Measurements from ENCODE around the gene BMPR1B. TPM values are rescaled to one million over a fixed set of nuclear protein-coding genes. Genes with fewer than 3 reads are reported as not detected.

The BMPR1B gene
- total RNA-seq, 2 experiments from 2014 or later = not detected

DNA sequence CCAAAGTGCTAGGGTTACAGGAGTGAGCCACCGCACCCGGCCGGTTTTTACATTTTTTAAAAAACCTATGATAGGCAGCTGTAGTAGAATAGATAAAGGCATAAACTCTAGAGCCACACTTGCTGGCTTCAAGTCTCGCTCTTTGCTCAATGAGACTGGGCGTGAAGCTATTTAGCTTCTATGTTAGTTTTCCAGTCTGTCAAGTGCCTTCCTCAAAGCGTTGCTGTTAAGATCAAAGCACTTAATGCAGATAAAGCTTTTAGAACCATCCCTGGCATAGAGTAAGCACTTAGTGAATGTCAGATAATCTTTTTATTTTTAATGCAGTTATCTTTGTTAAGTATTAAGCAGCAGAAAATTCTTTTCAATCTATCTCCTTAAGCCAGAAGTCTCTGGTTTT is 42.0 kb upstream of the BMPR1B start:
- H3K36me3 Mint-ChIP-seq (ENCODE audit: low read depth) = no peaks in the 10 kb centered on the region
- TF ChIP-seq, protein P1, sequence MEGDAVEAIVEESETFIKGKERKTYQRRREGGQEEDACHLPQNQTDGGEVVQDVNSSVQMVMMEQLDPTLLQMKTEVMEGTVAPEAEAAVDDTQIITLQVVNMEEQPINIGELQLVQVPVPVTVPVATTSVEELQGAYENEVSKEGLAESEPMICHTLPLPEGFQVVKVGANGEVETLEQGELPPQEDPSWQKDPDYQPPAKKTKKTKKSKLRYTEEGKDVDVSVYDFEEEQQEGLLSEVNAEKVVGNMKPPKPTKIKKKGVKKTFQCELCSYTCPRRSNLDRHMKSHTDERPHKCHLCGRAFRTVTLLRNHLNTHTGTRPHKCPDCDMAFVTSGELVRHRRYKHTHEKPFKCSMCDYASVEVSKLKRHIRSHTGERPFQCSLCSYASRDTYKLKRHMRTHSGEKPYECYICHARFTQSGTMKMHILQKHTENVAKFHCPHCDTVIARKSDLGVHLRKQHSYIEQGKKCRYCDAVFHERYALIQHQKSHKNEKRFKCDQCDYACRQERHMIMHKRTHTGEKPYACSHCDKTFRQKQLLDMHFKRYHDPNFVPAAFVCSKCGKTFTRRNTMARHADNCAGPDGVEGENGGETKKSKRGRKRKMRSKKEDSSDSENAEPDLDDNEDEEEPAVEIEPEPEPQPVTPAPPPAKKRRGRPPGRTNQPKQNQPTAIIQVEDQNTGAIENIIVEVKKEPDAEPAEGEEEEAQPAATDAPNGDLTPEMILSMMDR (IDR thresholded peaks at IDR 0.05) = no peak
- intact Hi-C loops (cut with DNase I, micrococcal nuclease) = no loop called here
- no peak overlapping the region for H3K4me3 Mint-ChIP-seq
- CTCF ChIA-PET = no interaction called here
- no peaks in the 10 kb centered on the region for H3K4me1 Mint-ChIP-seq (ENCODE audit: low read depth)
- peaks cover 5% of the 10 kb centered on the region for H3K27me3 Mint-ChIP-seq
- H3K9me3 Mint-ChIP-seq = no peaks in the 10 kb centered on the region
- no peaks in the 10 kb centered on the region for H3K4me1 ChIP-seq (ENCODE audit: insufficient read depth, low read length)
- no peak overlapping the region for H3K4me3 ChIP-seq (ENCODE audit: low read length)
- H3K27me3 ChIP-seq (ENCODE audit: control insufficient read depth in 1 of 2, insufficient read depth in 2 of 2, low read length in 2 of 2) = no peaks in the 10 kb centered on the region
- DNase-seq = no peak
- POLR2A ChIA-PET = no interaction called here
- no peaks in the 10 kb centered on the region for H3K36me3 ChIP-seq (ENCODE audit: insufficient read depth, low read length)
- H3K9me3 ChIP-seq (ENCODE audit: control insufficient read depth in 1 of 2, insufficient read depth in 1 of 2, low read length in 2 of 2) = no peaks in the 10 kb centered on the region
- no peak for ATAC-seq (ENCODE audit: poor library complexity)
- no peak overlapping the region for H3K27ac ChIP-seq (ENCODE audit: low read depth in 1 of 2, low read length in 2 of 2)
- no peak overlapping the region for H3K27ac Mint-ChIP-seq

DNA sequence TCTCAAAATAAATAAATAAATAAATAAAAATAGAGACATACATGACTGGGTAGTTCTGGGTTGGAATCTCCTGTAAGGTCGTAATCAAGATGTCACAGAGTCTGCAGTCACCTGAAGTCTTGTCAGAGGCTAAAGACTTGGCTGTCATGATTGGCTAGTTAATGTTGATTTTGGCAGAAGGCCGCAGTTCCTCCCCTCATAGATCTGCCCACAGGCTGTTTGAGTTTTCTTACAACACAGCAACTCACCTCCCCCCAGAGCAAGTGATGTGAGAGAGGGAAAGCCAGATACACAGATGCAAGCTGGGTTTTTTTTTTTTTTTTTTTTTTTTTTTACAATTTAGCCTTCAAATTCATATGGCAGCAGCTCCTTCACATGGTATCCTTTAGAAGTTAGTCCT is 36.4 kb upstream of the BMPR1B start:
- Mint-ChIP-seq H3K36me3 (ENCODE audit: low read depth) (no peaks in the 10 kb centered on the region), H3K9me3 (no peaks in the 10 kb centered on the region), H3K4me3 (no peak overlapping the region), H3K27me3 (peaks cover under 1% of the 10 kb centered on the region), H3K4me1 (ENCODE audit: low read depth) (no peaks in the 10 kb centered on the region), H3K27ac (no peak overlapping the region)
- Histone ChIP-seq H3K4me1 (ENCODE audit: insufficient read depth, low read length) (no peaks in the 10 kb centered on the region), H3K9me3 (ENCODE audit: control insufficient read depth in 1 of 2, insufficient read depth in 1 of 2, low read length in 2 of 2) (no peaks in the 10 kb centered on the region), H3K36me3 (ENCODE audit: insufficient read depth, low read length) (no peaks in the 10 kb centered on the region), H3K27ac (ENCODE audit: low read depth in 1 of 2, low read length in 2 of 2) (no peak overlapping the region), H3K27me3 (ENCODE audit: control insufficient read depth in 1 of 2, insufficient read depth in 2 of 2, low read length in 2 of 2) (no peaks in the 10 kb centered on the region), H3K4me3 (ENCODE audit: low read length) (no peak overlapping the region)
- POLR2A ChIA-PET = no interaction called here
- TF ChIP-seq, protein P1 (IDR thresholded peaks at IDR 0.05) = no peak
- ATAC-seq (ENCODE audit: poor library complexity) (no peak), DNase-seq (no peak)
- intact Hi-C loops (cut with DNase I, micrococcal nuclease) = no loop called here
- CTCF ChIA-PET = no interaction called here

DNA sequence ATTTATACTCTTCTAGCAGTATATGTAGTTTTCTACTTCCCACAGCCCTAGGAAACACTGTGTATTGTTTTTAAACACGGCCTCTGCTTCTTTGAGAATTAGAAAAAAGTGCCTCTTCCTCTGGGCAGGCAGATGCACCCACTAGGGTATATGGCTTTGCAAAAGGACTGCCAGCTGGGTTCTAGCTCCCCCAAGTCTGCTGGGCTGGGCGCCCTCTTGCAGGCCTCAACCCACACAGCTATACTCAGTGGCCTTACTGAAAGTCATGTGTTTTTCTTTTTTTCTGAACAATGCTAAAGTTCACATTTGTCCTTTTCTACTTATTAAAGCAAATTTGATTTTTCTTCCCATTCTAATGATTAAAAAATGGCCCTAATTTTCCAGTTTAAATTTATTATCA is 35.5 kb upstream of the BMPR1B start:
- H3K27me3 ChIP-seq (ENCODE audit: control insufficient read depth in 1 of 2, insufficient read depth in 2 of 2, low read length in 2 of 2) = no peaks in the 10 kb centered on the region
- no peak overlapping the region for H3K4me3 ChIP-seq (ENCODE audit: low read length)
- Mint-ChIP-seq H3K27ac (no peak overlapping the region), H3K27me3 (no peaks in the 10 kb centered on the region), H3K4me1 (ENCODE audit: low read depth) (no peaks in the 10 kb centered on the region), H3K9me3 (no peaks in the 10 kb centered on the region), H3K36me3 (ENCODE audit: low read depth) (no peaks in the 10 kb centered on the region), H3K4me3 (no peak overlapping the region)
- intact Hi-C loops (cut with DNase I, micrococcal nuclease) = no loop called here
- no peaks in the 10 kb centered on the region for H3K36me3 ChIP-seq (ENCODE audit: insufficient read depth, low read length)
- ChIA-PET POLR2A (no interaction called here), CTCF (no interaction called here)
- ATAC-seq (ENCODE audit: poor library complexity) = no peak
- no peak for DNase-seq
- no peaks in the 10 kb centered on the region for H3K4me1 ChIP-seq (ENCODE audit: insufficient read depth, low read length)
- no peaks in the 10 kb centered on the region for H3K9me3 ChIP-seq (ENCODE audit: control insufficient read depth in 1 of 2, insufficient read depth in 1 of 2, low read length in 2 of 2)
- H3K27ac ChIP-seq (ENCODE audit: low read depth in 1 of 2, low read length in 2 of 2) = no peak overlapping the region
- TF ChIP-seq, protein P1 (IDR thresholded peaks at IDR 0.05) = no peak
